ENCODE results near the gene HELZ.
"Not testable (repeated sequence)": the region's sequence is repeated elsewhere in the genome, so short reads cannot be mapped to it uniquely, and the experiment has no call there.

HELZ gene

DNA sequence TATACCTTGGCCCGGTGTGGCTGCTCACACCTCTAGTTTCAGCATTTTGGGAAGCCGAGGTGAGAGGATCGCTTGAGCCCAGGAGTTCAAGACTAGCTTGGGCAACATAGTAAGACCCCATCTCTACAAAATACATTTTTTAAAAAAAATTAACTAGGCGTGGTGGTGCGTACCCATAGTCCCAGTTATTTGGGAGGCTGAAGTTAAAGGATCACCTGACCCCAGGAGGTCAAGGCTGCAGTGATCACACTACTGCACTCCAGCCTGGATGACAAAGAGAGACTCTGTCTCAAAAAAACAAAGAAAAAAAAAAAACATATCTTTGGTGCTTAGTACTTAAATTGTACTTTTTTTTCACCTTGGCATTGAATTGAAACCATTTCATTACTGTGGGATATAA, 101.7 kb downstream of the HELZ start:
- no peak for DNase-seq (ENCODE audit: low spot score)

DNA sequence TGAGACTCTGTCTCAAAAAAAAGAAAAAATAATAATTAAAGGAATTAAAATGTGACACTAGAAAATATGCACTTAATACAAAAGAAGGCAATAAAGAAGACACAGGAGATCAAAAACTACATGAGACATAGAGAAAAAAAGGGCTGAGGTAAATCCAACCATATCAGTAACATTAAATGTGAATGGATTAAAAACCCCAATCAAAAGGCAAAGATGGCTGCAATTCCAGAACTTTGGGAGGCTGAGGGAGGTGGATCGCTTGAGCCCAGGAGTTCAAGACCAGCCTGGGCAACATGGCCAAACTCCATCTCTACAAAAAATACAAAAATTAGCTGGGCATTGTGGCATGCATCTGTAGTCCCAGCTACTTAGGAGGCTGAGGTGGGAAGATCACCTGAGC, 103.0 kb downstream of the HELZ start:
- not testable (repeated sequence) for DNase-seq (ENCODE audit: low spot score)

DNA sequence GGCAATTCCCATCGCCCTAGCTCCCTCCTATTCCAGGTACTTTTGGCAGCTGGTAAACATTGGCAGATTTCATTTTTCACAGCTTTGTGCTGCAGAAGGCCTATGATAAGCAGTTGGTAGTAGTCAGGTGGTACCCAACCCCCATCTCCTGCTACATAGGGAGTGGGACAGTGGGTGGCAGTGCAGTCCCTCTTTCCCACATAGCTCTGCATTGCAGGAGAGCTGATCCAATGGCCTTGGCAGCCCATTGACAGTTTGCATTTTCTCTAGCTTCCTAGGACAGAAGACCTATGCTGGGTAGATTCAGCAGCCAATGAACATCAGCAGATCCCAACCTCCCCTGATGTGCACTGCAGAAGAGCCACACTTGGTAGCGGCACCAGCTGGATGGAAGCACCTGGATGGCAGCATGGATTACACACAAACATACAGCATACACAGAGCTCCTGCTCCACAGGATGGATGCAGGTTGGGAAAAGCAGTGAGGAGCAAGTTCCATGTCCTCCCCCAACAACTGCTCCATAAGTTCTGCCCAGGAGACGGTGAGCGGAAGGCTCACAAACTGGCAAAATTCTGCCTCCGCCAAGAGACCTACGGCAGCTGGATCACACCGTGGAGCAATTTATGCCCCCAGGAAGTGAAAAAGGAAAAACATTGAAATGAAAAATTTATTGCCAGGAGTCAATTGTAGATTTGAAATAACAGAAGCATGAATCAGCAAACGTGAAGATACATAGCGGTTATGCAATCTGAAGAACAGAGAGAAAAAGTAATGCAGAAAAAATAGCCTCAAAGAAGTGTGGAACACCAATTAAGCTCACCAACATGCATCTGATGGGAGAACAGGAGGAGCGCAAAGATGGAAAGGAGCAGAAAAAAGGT, 105.0 kb downstream of the HELZ start:
- DNase-seq (ENCODE audit: low spot score) = peak; percentile 25

DNA sequence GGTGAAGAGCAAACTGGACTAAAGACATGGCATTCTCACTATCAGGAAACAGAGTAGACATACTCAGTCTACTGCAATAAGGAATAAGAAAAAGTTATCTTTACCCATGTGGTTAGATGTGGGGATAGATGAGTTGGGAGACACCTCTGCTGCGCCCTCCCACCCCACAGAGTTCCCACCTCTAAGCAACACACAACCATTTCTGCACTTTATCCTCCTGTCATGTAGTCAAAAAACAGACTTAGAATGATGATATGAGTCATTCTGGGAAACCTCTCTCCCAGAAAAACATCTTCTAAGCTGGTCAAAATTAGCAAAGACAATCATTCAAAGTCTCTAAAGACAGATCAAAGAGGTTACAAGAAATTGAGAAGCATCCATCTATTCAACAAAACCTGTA, 105.7 kb downstream of the HELZ start:
- DNase-seq (ENCODE audit: low spot score) = no peak

DNA sequence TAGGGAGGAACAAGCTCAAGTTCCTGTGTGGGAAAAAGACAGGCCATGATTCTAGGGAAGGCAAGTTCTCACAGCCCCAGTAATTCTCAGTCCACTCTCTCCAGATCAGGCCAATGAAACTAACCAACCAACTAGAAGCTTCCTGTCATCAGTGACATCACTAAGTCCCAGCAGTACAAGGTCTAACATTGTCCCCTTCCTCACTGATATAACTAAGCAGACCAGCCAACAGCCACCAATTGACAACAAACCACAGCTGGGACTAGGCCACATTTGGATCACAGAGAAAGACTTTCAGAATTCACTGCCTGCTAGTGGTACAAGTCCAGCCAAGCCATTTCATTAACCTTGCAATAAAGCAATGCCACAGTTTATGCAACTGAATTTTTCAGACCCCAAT, 106.6 kb downstream of the HELZ start:
- peak; percentile 67 for DNase-seq (ENCODE audit: low spot score)

DNA sequence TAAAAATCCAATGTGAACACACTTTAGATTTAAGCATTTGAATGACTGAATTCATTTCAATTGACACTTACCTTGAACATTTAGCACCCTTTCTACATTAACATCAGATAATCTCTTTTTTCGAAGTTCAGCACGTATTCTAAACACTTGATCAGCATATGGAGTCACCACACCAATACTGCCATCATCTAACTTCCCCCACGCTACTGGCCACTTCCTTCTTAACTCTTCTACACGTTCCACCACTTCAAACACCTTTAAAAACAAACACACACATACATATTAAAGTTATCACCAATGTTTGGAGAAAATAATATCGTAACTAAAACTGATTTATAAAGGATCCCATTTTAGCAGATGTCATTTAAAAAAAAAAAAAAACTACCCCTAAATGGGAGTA, 107.1 kb downstream of the HELZ start:
- no peak for DNase-seq (ENCODE audit: low spot score)

DNA sequence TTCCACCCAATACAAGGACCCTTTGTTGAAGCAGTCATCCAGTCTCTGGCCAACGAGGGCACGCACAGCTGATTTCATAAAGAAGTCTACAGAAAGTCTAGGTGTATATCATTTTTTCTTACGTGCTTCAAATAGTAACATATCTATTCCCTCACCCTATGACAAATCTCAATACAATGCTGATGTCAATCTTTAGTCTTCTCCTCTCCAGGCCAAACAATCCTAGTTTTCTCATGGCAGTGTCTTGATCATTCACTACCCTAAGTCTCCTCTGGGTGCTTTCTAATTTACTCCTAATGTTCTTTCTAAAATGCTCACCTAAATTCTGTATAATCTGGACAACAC, 108.0 kb downstream of the HELZ start:
- DNase-seq (ENCODE audit: low spot score) = no peak

DNA sequence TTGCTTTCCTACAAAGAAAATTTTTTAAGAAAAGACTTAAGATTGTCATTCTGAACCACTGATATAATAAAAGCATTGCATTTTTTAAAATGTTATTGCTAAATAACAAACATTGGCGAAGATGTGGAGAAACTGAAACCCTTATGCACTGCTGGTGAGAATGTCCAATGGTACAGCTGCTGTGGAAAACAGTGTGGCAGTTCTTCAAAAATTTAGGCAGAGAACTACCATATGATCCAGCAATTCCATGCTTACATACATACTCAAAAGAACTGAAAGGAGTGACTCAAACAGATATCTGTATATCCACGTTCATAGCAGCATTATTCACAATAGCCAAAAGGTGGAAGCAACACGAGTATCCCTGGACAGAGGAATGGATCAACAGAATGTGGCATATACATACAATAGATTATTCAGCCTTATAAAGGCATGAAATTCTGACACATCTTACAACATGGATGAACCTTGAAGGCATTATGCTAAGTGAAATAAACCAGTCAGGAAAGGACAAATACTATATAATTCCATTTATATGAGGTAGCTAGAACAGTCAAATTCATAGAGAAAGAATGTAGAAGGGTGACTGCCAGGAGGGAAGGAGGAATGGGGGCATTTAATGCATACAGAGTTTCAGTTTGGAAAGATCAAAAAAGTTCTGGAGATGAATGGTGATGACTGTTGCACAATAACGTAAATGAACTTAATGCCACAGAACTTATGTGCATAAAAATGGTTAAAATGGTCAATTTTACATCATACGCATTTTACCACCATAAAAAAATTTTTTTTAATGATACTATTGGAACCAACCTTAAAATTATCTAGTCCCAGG, 108.6 kb downstream of the HELZ start:
- no peak for DNase-seq (ENCODE audit: low spot score)

DNA sequence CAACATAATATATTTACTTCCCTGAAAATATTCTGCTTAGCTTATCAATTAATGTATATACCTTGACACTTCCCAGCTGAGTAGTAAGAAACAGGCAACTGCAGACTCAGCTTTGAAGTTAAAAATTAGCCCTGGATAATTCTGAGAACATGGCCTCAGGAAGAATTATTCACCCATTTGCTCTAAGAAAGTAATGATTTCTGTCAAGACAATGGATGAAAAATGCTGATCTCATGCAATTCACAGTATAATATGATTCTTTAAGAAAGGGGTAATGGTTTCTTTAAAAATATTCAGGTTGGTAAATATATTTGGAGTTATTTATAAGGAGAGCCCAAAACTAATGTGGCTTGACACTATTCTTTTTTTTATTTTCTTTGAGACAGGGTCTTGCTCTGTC, 111.8 kb downstream of the HELZ start:
- DNase-seq (ENCODE audit: low spot score) = no peak

DNA sequence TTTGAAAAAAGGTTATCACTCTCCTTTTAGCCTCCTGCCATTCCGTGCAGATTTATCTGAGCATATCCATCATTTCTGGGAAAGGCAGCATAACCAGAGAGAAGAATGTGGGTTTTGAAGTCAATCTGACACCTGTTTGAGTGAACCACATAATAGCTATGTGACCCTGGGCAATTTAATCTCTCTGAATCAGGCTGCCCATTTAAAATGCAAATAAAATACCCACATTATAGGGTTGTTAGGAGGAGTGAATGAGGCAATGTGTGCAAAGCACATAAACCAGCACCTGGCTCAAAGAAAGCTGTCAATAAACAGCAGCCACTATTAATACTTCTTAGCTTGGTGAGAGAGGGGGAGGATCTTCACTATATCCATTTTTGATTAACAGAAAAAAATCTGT, 112.6 kb downstream of the HELZ start:
- no peak for DNase-seq (ENCODE audit: low spot score)

DNA sequence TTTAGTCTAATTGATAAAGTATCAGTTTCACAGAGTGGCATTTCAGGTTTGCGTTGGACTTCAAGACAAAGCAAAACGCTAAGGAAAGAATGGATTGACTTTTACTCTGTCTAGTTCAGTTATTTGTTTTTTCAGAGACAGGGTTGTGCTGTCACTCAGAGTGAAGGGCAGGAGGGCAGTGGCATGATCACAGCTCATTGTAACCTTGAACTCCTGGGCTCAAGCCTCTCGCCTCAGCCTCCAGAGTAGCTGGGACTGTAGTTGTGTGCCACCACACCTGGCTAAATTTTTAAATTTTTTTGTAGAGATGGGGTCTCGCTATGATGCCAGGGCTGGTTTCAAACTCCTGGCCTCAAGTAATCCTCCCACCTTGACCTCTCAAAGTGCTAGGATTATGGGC, 114.2 kb downstream of the HELZ start:
- DNase-seq (ENCODE audit: low spot score) = no peak

DNA sequence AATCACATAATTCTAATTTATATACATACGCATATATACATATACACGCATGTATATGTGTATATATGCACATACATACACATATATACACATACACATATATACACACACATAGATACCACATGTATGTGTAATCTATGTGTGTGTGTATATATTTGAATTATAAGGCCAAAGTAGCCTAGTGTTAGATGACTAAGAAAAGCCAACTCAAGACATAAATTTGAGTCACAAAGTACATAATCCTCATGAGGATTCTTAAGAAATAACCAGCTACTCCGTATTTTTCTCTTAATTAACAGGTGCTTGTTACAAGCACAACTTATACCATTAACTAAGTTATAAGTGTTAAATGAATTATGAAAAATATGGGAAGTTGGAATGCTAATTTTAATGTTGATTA, 115.7 kb downstream of the HELZ start:
- no peak for DNase-seq (ENCODE audit: low spot score)

DNA sequence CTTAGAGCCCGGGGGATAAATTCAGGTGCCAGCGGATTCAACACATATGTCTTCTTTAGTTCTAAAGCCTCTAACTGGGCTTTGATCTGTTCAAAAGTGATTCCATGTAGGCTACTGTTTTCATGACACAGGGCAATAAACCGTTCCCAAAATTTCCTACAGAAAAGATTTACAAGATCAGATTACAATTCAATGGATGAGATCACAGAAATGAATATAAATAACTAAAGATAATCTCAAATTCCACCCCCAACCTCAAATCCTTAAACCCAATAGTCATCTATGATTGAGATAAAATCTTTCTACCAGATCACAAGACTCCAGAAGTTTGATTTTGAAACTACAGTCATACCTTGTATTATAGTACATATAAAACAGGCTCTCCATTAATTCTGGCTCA, 116.3 kb downstream of the HELZ start:
- DNase-seq (ENCODE audit: low spot score) = no peak

DNA sequence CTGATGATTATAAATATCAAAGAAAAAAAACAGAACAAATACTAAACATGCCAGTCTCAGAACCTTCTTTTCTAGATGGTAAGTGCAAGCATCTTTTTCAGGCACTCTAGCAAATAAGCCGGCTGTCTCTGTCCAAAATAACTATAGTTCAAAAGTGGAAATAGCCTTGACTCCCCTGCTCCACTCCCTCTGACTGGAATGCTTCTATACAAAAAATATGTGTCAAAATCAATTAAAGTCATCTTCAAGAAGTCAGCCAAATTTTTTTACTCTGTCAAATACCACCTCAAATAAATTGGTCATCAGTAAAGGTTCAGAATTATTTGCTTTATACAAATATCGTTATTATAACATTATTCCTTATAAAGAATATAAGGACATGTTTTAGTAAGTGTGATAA, 117.1 kb downstream of the HELZ start:
- DNase-seq (ENCODE audit: low spot score) = no peak

DNA sequence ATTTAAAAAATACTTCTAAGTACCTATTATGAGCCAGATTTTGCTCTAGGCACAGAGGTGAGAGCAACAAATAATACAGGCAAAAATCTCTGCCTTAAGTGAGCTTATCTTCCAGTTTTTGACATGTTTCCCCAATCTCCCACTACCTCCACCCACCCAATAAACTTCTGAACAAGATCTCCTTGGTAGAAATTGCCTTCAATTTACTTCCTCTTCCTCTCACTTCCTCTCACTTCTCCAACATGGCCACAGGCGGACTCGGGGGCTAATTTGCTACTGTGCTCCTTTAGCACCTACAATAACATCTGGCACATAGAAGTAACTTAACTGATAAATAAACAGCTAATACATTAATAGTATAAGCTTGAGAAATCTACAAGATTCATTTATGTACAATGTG, 118.0 kb downstream of the HELZ start:
- no peak for DNase-seq (ENCODE audit: low spot score)

DNA sequence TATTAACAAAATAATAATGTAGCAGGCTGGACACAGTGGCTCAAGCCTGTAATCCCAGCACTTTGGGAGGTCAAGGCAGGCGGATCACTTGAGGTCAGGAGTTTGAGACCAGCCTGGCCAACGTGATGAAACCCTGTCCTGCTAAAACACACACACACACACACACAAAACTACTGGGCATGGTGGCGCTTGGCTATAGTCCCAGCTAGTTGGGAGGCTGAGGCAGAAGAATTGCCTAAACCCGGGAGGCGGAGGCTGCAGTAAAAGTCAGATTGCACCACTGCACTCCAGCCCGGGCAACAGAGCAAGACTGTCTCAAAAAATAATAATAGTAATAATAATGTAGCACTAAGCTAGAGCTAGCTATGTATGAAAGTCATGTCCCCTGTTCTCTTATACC, 118.5 kb downstream of the HELZ start:
- DNase-seq (ENCODE audit: low spot score) = not testable (repeated sequence)

DNA sequence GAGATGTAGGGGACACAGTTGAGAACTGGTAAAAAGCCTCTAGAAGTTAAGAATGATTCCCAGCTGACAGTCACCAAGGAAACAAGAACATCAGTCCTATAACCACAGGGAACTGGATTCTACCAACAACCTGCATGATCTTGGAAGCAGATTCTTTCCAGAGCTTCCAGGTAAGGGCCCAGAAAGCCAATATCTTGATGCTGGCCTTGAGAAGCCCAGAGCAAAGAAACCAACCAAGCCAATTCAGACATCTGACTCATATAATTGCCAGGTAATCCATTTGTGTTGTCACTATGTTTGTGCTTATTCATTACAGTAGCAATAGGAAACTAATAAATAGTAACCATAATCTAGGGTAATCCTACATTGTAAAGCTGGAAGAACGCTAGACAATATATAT, 119.1 kb downstream of the HELZ start:
- no peak for DNase-seq (ENCODE audit: low spot score)

DNA sequence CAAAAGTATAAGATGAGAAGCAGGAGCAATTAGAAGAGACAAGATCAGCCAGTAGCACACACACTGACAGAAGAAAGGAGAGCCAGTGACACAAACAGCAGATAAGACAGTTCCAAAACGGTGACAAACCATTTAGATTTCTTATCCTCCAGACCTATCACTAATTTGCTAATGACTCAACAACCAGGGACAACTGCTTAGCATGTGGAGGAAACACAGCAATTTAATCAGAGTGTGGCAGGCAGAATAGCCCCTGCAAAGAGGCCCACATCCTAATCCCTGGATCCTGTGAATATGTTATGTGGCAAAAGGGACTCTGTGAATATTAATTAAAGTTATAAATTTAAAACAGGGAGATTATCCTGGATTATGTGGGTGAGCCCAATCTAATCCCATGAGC, 119.6 kb downstream of the HELZ start:
- no peak for DNase-seq (ENCODE audit: low spot score)

DNA sequence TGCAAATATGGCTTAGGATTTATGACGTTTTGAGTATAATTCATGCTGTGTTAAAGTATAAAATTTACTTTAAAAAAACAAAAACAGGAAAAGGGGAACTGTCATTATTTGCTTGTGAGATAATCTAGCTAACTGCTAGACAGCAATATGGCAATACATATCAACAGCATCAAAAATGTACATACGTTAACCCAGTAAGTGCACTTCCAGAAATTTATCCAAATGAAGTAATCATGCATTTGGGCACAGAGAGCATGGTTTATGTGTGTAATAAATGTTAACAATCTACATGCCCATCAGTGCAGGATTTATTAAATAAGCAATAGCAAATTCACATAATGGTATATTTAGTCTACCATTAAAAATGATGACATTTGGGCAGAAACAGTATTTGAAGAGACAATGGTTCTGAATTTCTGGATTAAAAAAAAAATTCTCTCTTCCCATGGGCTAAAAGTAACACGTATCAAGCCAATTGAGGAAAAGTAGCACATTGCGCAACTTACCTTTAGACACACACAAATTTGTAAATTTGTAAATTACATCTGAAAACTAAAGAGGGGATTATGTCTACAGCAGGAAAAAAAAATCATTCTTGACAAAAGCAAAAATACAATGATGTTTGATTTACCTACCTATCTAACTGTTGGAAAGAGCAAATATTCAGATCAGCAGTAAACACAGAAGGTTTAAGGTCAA, 120.4 kb downstream of the HELZ start:
- no peak for DNase-seq (ENCODE audit: low spot score)

DNA sequence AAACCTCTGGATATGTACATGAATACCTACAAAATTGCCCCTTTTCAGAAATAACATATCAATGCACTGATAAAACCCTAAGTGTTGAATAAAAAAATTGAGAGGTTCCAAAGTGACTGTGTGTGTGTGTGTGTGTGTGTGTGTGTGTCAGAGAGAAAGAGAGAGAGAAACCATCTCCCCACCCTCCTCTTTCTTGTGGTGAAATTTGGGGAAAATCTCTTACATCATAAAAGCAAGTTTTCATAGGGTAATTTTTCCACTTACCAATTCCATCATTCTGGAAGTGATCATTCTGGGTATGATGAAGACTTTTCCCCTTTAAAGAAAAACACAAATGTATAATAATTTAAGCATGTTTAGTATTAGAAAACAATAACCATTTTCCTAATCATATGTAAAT, 121.3 kb downstream of the HELZ start:
- no peak for DNase-seq (ENCODE audit: low spot score)

DNA sequence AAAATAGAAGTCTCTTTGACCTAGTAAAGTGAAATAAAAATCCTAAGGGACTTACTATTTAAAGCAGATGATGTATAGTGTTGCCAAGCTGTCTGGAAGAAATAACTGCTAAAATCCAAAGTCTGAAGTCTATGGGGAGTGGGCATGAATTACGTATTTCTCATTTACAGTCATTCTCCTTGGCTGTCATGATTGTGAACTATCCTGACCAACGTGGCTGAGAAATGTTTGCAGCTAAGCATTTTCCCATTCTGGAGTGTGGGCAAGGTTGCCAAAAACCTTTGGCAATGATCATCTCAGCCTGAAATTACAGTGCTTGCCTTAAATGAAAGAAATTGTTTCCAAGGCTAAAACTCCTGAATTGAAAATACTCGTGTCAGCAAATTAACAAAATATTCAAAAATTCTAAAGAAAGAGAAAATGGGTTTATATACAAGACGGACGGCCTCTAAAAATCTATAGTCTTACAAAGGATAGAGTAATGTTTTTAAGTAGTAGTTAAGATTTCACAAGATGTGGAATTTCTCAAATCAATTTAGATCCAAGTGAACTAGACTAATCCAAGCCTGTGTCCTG, 123.6 kb downstream of the HELZ start:
- DNase-seq (ENCODE audit: low spot score) = peak; percentile 15

DNA sequence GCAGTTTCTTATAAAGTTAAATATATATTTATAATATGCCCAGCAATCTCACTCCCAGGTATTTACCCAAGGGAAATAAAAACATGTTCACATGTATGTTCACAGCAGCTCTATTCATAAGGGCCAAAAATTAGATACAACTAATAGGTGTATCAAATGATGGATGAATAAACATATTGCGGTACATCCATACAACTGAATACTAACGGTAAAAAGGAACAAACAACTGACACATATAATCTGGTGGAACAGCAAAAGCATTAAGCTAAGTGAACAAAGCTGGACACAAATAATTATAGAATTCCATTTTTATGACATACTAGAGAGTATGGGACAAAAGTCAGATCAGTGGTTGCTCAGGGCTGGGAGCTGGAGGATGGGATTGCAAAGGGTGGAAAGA, 125.9 kb downstream of the HELZ start:
- no peak for DNase-seq (ENCODE audit: low spot score)

Data from globus pallidus (tissue), 1 donor.